Kidney (tissue), 14 donors: ENCODE measurements around the gene DOCK10. TPM values are rescaled to one million over a fixed set of nuclear protein-coding genes. Genes with fewer than 3 reads are reported as not detected.

Source experiments
- DNase-seq, 5 donors: peaks; one replicate each; pipeline ENCODE4 v3.0.0-alpha.2; 2013 to 2020
- FAIRE-seq: peaks from 2 replicates; lab custom pipeline; 2012; peaks lifted over from hg19 to GRCh38; lab: Jason Lieb, UNC
- H3K27ac ChIP-seq, 2 donors: one replicate each; pipeline ENCODE4 v1.7.0; 2013; ENCODE audit warnings: low read depth in 2 of 2, low read length in 2 of 2, inconsistent platforms in 1 of 2
- H3K27me3 ChIP-seq: one replicate; pipeline ENCODE4 v1.7.1; 2013; ENCODE audit warnings: low read length, inconsistent platforms; ENCODE audit not compliant: control insufficient read depth, insufficient read depth
- H3K36me3 ChIP-seq, 3 donors: one replicate each; pipeline versions ENCODE4 v1.7.0 to v1.7.1; 2013; ENCODE audit warnings: low read length in 3 of 3, control low read depth in 1 of 3, inconsistent platforms in 1 of 3; ENCODE audit not compliant: insufficient read depth in 3 of 3, control insufficient read depth in 2 of 3
- H3K4me1 ChIP-seq, 3 donors: one replicate each; pipeline versions ENCODE4 v1.7.0 to v1.7.1; 2013; ENCODE audit warnings: low read length in 3 of 3, inconsistent platforms in 1 of 3, low read depth in 1 of 3; ENCODE audit not compliant: control insufficient read depth in 2 of 3, insufficient read depth in 2 of 3
- H3K4me3 ChIP-seq, 3 donors: one replicate each; pipeline versions ENCODE4 v1.7.0 to v1.8.1; 2013; ENCODE audit warnings: low read length in 3 of 3, control low read depth in 1 of 3, inconsistent platforms in 1 of 3
- H3K9ac ChIP-seq, 3 donors: one replicate each; pipeline versions ENCODE4 v1.7.0 to v1.7.1; 2013; ENCODE audit warnings: low read length in 3 of 3, control low read depth in 1 of 3, inconsistent platforms in 1 of 3
- H3K9me3 ChIP-seq, 3 donors: one replicate each; pipeline versions ENCODE4 v1.7.0 to v1.7.1; 2013; ENCODE audit warnings: low read length in 3 of 3, control low read depth in 1 of 3, inconsistent platforms in 1 of 3; ENCODE audit not compliant: control insufficient read depth in 2 of 3, insufficient read depth in 1 of 3
- CTCF ChIP-seq: IDR thresholded peaks from 3 replicates; pipeline ENCODE4 v1.5.1; 2012; ENCODE audit warnings: mild to moderate bottlenecking, moderate library complexity, borderline replicate concordance; ENCODE audit not compliant: insufficient read depth; ENCODE audit errors: extremely low read depth
- intact Hi-C: fragments of 100-400 bp; cut with DNase I; formaldehyde crosslinking; loops from one replicate; pipeline ENCODE4 v1.11.1; 2022
- polyA plus RNA-seq: library from polyadenylated mRNA; stranded (reverse); fragments of 350-450 nt; fragmentation: Illumina TruSeq; extraction: RNeasy Lipid Tissue Mini Kit (QIAGEN cat#74804); gene quantifications from one replicate; pipeline ENCODE4 v1.2.3, GENCODE V29; 2014; ENCODE audit warnings: low read depth, low replicate concordance; ENCODE audit not compliant: insufficient read depth
- total RNA-seq: library from RNA; stranded (reverse); fragmentation: NEBNext Ultra II Directional; extraction: Animal tissue kit (Norgen Biotek cat#: 25700); gene quantifications from one replicate; pipeline ENCODE4 v1.2.1, GENCODE V29; 2021
- donor health status: control.
- donor health status: control.
- donor health status: control.
- donor health status: control.
- donor health status: control.
- donor health status: DM: yes; HTN: yes; CAD: no.
- donor health status: Normal renal cell carcinoma (clear cell type).

Gene DOCK10
- total and polyA plus RNA-seq, 2 donors from 2014 or later, result 2.1 to 33.8 TPM

- FAIRE-seq (no peak), DNase-seq (no peak)
- no peak overlapping the region for H3K4me3 ChIP-seq
- intact Hi-C loops, result no loop called here
- H3K9ac ChIP-seq, result no peak overlapping the region
- no peak for TF ChIP-seq CTCF
- no peak overlapping the region for H3K27ac ChIP-seq
- no peaks in the 10 kb centered on the region for H3K9me3 ChIP-seq
- no peaks in the 10 kb centered on the region for H3K27me3 ChIP-seq
- H3K36me3 ChIP-seq, result no peaks in the 10 kb centered on the region
- no peaks in the 10 kb centered on the region for H3K4me1 ChIP-seq
These were observed 90.4 kb downstream of the DOCK10 start for GRCh38 chr2:224951723-224952481.

- Histone ChIP-seq H3K27ac (no peak overlapping the region), H3K27me3 (no peaks in the 10 kb centered on the region), H3K4me3 (no peak overlapping the region), H3K9me3 (no peaks in the 10 kb centered on the region), H3K9ac (no peak overlapping the region), H3K4me1 (no peaks in the 10 kb centered on the region), H3K36me3 (no peaks in the 10 kb centered on the region)
- DNase-seq (no peak), FAIRE-seq (no peak)
- TF ChIP-seq CTCF, result no peak
- intact Hi-C loops, result no loop called here
These were observed 93.4 kb downstream of the DOCK10 start for GRCh38 chr2:224948859-224949258.

GRCh38 chr2:224948005-224948404 is 94.3 kb downstream of the DOCK10 start:
- Histone ChIP-seq H3K4me3 (no peak overlapping the region), H3K4me1 (no peaks in the 10 kb centered on the region), H3K27me3 (no peaks in the 10 kb centered on the region), H3K9me3 (no peaks in the 10 kb centered on the region), H3K9ac (no peak overlapping the region), H3K27ac (no peak overlapping the region), H3K36me3 (no peaks in the 10 kb centered on the region)
- no peak for FAIRE-seq
- intact Hi-C loops, result no loop called here
- DNase-seq, result no peak
- no peak for TF ChIP-seq CTCF
